ENCODE results near the gene TSC1.

Gene TSC1

GRCh38 chr9:132863096-132863495 is 81.3 kb downstream of the TSC1 start:
- no peak for DNase-seq (ENCODE audit: low read depth in 2 of 2)

- no peak for DNase-seq (ENCODE audit: low read depth in 2 of 2)
These were observed 81.9 kb downstream of the TSC1 start for GRCh38 chr9:132862533-132862932.

- DNase-seq (ENCODE audit: low read depth in 2 of 2): no peak
These were observed 82.8 kb downstream of the TSC1 start for GRCh38 chr9:132861666-132862065.

- DNase-seq (ENCODE audit: low read depth in 2 of 2): no peak
These were observed 85.7 kb downstream of the TSC1 start for GRCh38 chr9:132858751-132859150.

- DNase-seq (ENCODE audit: low read depth in 2 of 2): peak; percentile 34 to 35
These were observed 86.6 kb downstream of the TSC1 start for GRCh38 chr9:132857616-132858342.

- DNase-seq (ENCODE audit: low read depth in 2 of 2): peak; percentile 68 to 74
These were observed 87.4 kb downstream of the TSC1 start for GRCh38 chr9:132857031-132857430.

GRCh38 chr9:132855904-132856303 is 88.5 kb downstream of the TSC1 start:
- no peak for DNase-seq (ENCODE audit: low read depth in 2 of 2)

- no peak for DNase-seq (ENCODE audit: low read depth in 2 of 2)
These were observed 89.6 kb downstream of the TSC1 start for GRCh38 chr9:132854832-132855231.

- no peak for DNase-seq (ENCODE audit: low read depth in 2 of 2)
These were observed 90.9 kb downstream of the TSC1 start for GRCh38 chr9:132853482-132853881.

- DNase-seq (ENCODE audit: low read depth in 2 of 2): no peak
These were observed 95.2 kb downstream of the TSC1 start for GRCh38 chr9:132849185-132849706.

GRCh38 chr9:132846918-132847515 is 97.4 kb downstream of the TSC1 start:
- DNase-seq (ENCODE audit: low read depth in 2 of 2): no peak

- DNase-seq (ENCODE audit: low read depth in 2 of 2): no peak
These were observed 98.1 kb downstream of the TSC1 start for GRCh38 chr9:132846109-132846917.

- no peak for DNase-seq (ENCODE audit: low read depth in 2 of 2)
These were observed 102.0 kb downstream of the TSC1 start for GRCh38 chr9:132842124-132843044.

All from fibroblast of skin of left quadriceps (primary cell).